Hematopoietic multipotent progenitor cell treated with erythropoietin and hydrocortisone succinate and interleukin-3 and kit ligand, for 15 days (in vitro differentiated cells): Measurements from ENCODE around the gene GLI2.

Experiments
- DNase-seq: peaks from one replicate; pipeline ENCODE4 v3.0.0-alpha.2; 2015; ENCODE audit warnings: low spot score

Gene GLI2

DNA sequence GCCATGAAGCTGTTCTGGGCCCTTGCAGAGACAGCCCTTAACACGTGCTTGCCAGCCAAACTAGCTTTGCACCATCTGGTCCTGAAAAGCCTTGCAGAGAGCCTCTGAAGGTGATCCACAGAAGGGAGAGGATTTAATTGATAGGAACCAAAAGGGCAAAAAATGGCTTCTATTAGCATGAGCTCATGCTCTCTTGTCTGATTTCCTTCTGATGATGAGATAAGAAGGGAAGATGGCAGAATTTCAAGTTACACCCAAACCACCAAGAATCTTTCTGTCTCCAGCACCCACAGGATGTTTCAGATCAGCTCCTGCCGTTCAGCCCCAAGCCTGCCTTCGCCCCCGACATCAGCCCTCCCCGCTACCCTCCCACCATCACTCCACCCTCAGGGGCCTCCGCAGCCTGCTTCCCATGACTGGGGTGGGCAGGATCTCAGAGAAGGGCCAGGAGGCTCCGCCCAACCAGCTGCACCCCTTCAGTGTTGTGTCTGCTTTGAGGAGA, 23.4 kb upstream of the GLI2 start:
- no peak for DNase-seq

DNA sequence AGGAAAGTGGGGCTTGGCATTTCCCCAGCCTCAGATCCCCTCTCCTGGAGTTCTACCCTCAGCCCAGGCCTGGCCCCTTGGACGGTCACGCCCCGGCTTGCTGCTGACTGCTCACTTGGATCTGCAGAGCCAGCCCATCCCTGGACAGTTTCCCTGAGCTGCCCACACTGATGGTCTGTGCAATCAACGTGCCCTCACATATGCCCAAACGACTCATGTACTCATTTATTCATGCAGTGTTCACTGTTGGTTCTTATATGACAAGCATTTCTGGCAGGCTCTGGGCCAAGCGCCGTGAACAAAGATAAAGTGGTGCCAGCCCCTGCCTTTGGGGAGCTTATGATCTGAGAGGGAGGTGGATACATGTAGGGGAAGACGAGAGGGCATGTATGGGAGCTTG, 20.3 kb upstream of the GLI2 start:
- no peak for DNase-seq

DNA sequence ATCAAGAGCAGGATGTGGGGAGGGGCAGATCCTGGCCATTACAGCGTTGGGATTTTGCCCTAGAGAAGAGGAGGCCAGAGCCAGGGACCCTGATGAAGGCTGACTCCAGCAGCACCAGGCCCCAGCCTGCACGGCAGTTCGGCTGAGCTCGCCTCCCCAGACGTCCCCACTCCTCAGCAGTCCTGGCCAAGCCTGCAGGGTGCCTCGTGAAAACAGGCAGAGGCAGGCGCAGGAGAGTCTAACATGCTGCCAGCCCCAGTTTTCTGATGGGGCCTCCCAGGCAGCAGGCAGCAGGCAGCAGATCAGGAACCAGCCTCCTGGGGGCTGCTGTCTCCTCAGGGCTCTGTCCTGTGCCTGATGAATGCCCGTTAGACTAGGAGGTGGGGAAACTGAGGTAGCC, 19.7 kb upstream of the GLI2 start:
- no peak for DNase-seq

- DNase-seq = no peak
These were observed 18.8 kb upstream of the GLI2 start for GRCh38 chr2:120716641-120717585.

DNA sequence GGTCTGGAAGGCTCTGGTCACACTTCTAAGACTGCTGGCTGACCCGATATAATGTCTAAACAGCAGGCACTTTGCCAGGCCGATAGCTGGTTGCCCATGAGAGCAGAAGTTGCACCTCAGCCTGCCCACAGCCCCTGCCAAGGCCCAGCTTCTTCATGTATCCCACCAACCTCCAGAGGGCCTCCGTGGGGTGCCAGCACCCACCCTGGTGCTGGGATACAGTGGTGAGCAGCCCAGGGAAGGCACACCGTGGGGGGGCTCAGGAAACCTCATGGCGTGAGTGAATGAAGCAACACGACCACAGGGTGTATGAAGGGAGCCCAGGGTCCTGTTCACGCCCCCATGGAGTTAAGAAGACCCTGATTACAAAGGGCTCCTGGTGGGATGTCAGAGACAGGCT, 16.2 kb upstream of the GLI2 start:
- no peak for DNase-seq

DNA sequence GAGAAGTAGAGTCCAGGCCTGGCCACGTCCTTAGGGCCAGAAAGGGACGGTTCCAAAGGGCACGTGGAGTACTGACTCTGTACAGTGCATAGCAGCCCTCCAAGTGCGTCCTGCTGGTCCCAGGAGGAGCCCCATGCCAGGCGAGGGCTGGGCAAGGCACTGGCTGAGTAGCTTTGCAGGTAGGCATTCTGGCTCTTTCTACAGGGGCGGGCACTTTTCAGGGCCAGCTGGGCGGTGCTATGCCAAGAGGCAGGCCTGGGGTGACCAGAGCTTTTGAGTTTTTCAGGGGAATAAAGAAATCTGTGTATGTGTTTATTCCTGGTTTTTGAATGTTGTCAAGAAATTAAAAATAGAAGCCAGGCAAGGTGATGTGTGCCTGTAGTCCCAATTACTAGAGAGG, 15.4 kb upstream of the GLI2 start:
- no peak for DNase-seq

- no peak for DNase-seq
These were observed 14.8 kb upstream of the GLI2 start for GRCh38 chr2:120720746-120721375.

- no peak for DNase-seq
These were observed 13.5 kb upstream of the GLI2 start for GRCh38 chr2:120722246-120722567.

GRCh38 chr2:120722568-120723421, 12.9 kb upstream of the GLI2 start:
- DNase-seq = no peak

- no peak for DNase-seq
These were observed 9.4 kb upstream of the GLI2 start for GRCh38 chr2:120726245-120726644.

GRCh38 chr2:120729406-120730399, 6.0 kb upstream of the GLI2 start:
- DNase-seq = no peak

- no peak for DNase-seq
These were observed 4.5 kb upstream of the GLI2 start for GRCh38 chr2:120731175-120731574.

- DNase-seq = no peak
These were observed 3.0 kb upstream of the GLI2 start for GRCh38 chr2:120732506-120733237.

- DNase-seq = no peak
These were observed 2.3 kb upstream of the GLI2 start for GRCh38 chr2:120733238-120733932.

DNA sequence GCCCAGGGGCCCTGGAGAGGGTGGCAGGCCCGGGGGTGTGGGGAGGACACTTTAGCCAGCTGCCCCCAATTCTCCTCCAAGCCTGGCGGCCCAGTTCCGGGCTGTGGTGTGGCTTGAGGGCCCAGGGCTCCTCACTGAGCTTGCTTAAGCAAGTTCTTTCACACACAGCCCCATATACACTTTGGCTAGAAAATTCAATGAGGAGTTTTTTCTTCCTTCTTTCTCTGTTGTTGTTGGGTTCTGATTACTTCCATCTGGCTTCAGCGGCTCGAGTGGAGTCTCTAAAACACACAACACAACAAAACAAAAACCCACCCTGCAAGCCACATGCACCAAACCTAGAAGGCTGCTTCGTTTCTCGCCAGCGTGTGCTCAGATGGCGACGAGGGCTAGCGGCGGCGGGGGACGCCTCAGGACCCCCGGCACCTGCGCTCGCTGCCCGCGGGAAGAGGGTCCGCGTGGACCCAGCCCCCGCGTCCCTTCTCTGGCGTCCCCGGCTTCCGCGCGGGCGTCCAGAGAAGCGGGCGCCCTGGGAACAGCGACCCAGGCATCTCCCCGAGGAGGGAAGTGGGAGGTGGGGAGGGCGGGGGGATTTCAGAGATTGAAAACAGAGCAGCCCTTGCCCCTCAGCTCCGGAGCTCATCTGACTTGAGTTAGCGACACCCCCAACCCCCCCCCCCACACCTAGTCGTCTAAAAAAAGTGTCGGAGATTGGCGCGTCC, 577 bp upstream of the GLI2 start:
- no peak for DNase-seq

- no peak for DNase-seq
These were observed 545 bp downstream of the GLI2 start for GRCh38 chr2:120736202-120736623.

DNA sequence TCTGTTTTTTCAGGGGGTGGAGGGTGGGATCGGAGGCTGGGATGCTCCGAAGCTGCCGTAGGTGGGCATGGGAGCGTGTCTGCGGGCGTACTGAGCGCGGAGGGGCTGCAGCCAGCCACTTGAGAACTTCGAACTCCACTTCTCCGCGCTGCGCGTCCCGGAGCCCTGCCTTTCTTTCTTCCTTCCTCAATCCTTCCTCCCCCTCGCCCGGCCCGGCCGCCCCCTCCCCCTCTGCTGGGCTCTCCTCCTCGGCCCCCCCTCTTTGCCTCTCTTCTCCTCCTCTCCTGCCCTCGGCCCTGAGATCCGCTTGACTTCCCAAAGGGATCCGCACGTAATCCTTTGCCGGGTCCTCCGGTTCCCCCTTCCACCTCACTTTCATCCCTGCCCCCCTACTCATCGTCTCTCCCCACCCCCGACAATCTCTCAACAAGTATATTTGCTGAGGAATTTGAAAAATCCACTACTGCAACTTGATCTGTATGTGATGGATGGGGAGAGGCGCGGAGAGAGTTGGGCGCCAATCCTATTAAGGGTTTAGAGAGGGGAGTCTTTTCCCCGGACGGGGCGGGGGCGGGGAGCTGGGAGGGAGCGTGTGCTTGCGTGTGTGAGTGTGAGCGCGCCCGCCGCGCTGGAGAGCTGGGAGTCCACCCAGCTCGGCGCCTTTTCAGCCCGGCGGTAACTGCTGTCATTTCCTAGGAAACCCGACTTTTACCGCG, 1.1 kb downstream of the GLI2 start:
- no peak for DNase-seq

DNA sequence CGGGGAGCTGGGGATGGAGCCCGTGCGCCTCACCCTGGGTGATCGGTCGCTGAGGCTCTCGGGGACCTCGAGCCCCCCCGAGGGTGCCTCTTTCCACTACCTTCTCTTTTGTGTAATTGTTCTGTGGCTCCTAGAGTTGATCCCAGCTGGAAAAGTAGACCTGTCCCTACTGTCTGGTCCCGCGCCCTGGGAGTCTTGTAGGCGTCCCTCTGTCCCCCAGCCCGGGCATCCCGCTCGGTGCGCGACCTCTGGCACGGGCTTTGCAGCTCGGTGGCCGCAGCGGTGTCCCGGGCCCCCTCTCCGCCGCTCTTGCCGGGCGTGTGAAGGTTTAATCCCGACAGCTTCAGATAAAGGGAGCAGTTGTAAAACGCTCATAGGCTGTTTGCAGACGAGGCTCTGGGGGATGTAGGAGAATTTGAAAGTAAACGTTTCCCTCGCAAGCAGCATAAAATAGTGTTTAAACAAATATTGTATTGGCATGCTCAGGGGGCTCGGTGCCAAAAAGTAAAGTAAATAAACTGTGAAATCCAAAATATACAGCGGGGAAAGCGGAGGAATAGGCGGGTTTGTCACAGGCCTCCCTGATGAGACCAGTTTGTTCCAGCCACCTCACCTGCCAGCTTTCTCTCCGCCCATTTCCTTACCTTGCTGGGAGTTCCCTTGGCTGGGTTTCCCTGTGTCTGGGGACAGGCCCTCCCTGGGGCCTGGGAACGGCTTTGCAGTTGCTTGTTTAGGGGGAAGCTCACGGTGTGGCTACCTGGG, 1.9 kb downstream of the GLI2 start:
- DNase-seq = no peak
